Head of caudate nucleus (tissue), 42 donors: ENCODE data around the gene IL2RA.
"Not testable (repeated sequence)": the region's sequence is repeated elsewhere in the genome, so short reads cannot be mapped to it uniquely, and the experiment has no call there.

Source experiments
- DNase-seq, 42 donors: peaks; one replicate each; pipeline versions ENCODE4 v3.0.0 to v3.0.0-alpha.2; 2020 to 2021; ENCODE audit warnings: mixed read lengths in 7 of 42
- intact Hi-C: fragments of 100-400 bp; cut with DNase I; formaldehyde crosslinking; loops from one replicate; pipeline ENCODE4 v1.15.0; 2022

Gene IL2RA

GRCh38 chr10:6006991-6007390 is 55.2 kb downstream of the IL2RA start:
- intact Hi-C loops = no loop called here

GRCh38 chr10:6006546-6006945 is 55.6 kb downstream of the IL2RA start:
- DNase-seq = no peak
- intact Hi-C loops = no loop called here

More at GRCh38 chr10:6006991-6007390, 55.2 kb downstream of the IL2RA start:
- DNase-seq = no peak

- DNase-seq = no peak
- intact Hi-C loops = no loop called here
Measured at GRCh38 chr10:6005856-6006395, 56.2 kb downstream of the IL2RA start.

GRCh38 chr10:6005161-6005804 is 56.9 kb downstream of the IL2RA start:
- intact Hi-C loops = not testable (repeated sequence)

GRCh38 chr10:6002809-6003510 is 59.2 kb downstream of the IL2RA start:
- no peak for DNase-seq
- intact Hi-C loops = no loop called here

More at GRCh38 chr10:6005161-6005804, 56.9 kb downstream of the IL2RA start:
- not testable (repeated sequence) for DNase-seq

- DNase-seq = no peak
Measured at GRCh38 chr10:5999440-6000165, 62.6 kb downstream of the IL2RA start.

GRCh38 chr10:5996696-5997095 is 65.5 kb downstream of the IL2RA start:
- DNase-seq = no peak
- intact Hi-C loops = no loop called here

More at GRCh38 chr10:5999440-6000165, 62.6 kb downstream of the IL2RA start:
- intact Hi-C loops = no loop called here

GRCh38 chr10:5992398-5992797 is 69.8 kb downstream of the IL2RA start:
- intact Hi-C loops = no loop called here
- DNase-seq = no peak

GRCh38 chr10:5991708-5992107 is 70.5 kb downstream of the IL2RA start:
- DNase-seq = no peak
- intact Hi-C loops = no loop called here

- intact Hi-C loops = no loop called here
- no peak for DNase-seq
Measured at GRCh38 chr10:5989756-5990155, 72.4 kb downstream of the IL2RA start.

GRCh38 chr10:5988336-5988920 is 73.7 kb downstream of the IL2RA start:
- intact Hi-C loops = no loop called here

GRCh38 chr10:5987747-5988146 is 74.4 kb downstream of the IL2RA start:
- intact Hi-C loops = no loop called here
- DNase-seq = peak in 1 of 42 donors; percentile 41

More at GRCh38 chr10:5988336-5988920, 73.7 kb downstream of the IL2RA start:
- DNase-seq = no peak

GRCh38 chr10:5985029-5985428 is 77.1 kb downstream of the IL2RA start:
- intact Hi-C loops = no loop called here
- peak in 1 of 42 donors; percentile 32 for DNase-seq

- DNase-seq = peak in 1 of 42 donors; percentile 17
- intact Hi-C loops = no loop called here
Measured at GRCh38 chr10:5983774-5984173, 78.4 kb downstream of the IL2RA start.

GRCh38 chr10:5981529-5981928 is 80.6 kb downstream of the IL2RA start:
- no peak for DNase-seq
- intact Hi-C loops = no loop called here

- intact Hi-C loops = no loop called here
- DNase-seq = no peak
Measured at GRCh38 chr10:5978230-5978489, 84.0 kb downstream of the IL2RA start.

- intact Hi-C loops = no loop called here
- DNase-seq = peak in 35 of 42 donors; percentile 20 to 83 (median 41)
Measured at GRCh38 chr10:5977471-5978229, 84.5 kb downstream of the IL2RA start, which contains the start of gene IL15RA. IL15RA (minus strand) TSS chr10:5977543; CDS start chr10:5977492, 51 bp downstream.

- intact Hi-C loops = no loop called here
- peak in 19 of 42 donors; percentile 10 to 50 (median 22) for DNase-seq
Measured at GRCh38 chr10:5976512-5977470, 85.4 kb downstream of the IL2RA start.
